ENCODE results near the gene FAM221B. TPM values are rescaled to one million over a fixed set of nuclear protein-coding genes. Genes with fewer than 3 reads are reported as not detected.

Gene FAM221B
- total and polyA plus RNA-seq, 2 experiments from 2014 or later: 0.47 TPM; not detected in 1

DNA sequence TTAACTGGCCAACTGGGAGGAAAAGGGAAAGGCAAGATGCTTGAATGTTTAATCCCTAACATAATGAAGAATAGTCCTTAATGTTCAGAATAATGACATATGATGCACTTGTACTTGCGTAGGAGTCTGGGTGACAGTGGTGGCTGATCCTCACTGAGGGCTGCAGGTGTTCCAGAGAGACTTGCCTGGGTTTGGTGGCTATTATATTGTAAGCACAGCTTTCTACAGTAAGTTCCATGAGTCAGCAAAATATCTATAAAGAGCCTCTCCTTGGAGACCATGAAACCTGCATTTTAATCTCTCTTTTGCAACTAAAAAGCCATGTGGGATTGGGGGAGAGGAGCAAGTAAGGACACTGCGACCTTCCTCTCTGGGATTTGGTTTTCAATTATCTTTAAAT lies 39.0 kb downstream of the FAM221B start (continued):
- TF ChIP-seq ZNF331 (CRISPR knock-in tag; IDR thresholded peaks at IDR 0.05; ENCODE audit: low read depth) (no peak), POLR2AphosphoS5 (IDR thresholded peaks at IDR 0.05; ENCODE audit: low read depth) (no peak)
- TF ChIP-seq, protein P1, sequence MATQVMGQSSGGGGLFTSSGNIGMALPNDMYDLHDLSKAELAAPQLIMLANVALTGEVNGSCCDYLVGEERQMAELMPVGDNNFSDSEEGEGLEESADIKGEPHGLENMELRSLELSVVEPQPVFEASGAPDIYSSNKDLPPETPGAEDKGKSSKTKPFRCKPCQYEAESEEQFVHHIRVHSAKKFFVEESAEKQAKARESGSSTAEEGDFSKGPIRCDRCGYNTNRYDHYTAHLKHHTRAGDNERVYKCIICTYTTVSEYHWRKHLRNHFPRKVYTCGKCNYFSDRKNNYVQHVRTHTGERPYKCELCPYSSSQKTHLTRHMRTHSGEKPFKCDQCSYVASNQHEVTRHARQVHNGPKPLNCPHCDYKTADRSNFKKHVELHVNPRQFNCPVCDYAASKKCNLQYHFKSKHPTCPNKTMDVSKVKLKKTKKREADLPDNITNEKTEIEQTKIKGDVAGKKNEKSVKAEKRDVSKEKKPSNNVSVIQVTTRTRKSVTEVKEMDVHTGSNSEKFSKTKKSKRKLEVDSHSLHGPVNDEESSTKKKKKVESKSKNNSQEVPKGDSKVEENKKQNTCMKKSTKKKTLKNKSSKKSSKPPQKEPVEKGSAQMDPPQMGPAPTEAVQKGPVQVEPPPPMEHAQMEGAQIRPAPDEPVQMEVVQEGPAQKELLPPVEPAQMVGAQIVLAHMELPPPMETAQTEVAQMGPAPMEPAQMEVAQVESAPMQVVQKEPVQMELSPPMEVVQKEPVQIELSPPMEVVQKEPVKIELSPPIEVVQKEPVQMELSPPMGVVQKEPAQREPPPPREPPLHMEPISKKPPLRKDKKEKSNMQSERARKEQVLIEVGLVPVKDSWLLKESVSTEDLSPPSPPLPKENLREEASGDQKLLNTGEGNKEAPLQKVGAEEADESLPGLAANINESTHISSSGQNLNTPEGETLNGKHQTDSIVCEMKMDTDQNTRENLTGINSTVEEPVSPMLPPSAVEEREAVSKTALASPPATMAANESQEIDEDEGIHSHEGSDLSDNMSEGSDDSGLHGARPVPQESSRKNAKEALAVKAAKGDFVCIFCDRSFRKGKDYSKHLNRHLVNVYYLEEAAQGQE (IDR thresholded peaks at IDR 0.05; ENCODE audit: unreplicated experiment): no peak
- TF ChIP-seq, protein P2, sequence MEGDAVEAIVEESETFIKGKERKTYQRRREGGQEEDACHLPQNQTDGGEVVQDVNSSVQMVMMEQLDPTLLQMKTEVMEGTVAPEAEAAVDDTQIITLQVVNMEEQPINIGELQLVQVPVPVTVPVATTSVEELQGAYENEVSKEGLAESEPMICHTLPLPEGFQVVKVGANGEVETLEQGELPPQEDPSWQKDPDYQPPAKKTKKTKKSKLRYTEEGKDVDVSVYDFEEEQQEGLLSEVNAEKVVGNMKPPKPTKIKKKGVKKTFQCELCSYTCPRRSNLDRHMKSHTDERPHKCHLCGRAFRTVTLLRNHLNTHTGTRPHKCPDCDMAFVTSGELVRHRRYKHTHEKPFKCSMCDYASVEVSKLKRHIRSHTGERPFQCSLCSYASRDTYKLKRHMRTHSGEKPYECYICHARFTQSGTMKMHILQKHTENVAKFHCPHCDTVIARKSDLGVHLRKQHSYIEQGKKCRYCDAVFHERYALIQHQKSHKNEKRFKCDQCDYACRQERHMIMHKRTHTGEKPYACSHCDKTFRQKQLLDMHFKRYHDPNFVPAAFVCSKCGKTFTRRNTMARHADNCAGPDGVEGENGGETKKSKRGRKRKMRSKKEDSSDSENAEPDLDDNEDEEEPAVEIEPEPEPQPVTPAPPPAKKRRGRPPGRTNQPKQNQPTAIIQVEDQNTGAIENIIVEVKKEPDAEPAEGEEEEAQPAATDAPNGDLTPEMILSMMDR (conservative IDR thresholded peaks at IDR 0.05; ENCODE audit: low read depth in 2 of 2): no peak

DNA sequence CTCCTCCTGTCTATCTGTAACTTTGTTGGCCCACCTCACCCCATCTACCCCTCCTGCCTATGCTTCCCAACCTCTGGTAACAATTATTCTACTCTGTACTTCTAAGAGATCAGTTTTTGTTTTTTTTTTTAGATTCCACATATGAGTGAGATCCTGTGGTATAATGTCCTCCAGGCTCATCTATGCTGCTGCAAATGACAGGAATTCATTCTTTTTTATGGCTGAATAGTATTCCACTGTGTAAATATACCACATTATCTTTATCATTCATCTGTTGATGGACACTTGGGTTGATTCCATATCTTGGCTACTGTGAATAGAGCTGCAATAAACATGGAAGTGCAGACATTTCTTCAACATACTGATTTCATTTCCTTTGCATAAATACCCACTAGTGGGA lies 45.1 kb downstream of the FAM221B start:
- Histone ChIP-seq H3K9me2 (ENCODE audit: insufficient read depth) (no peaks in the 10 kb centered on the region), H4K20me1 (replicated peaks; ENCODE audit: insufficient read depth) (0 out of 2 replicates have a peak, but pooled peaks cover 3% of the 10 kb centered on the region), H3K4me2 (no peak overlapping the region), H3K27me3 (ENCODE audit: insufficient read depth) (no peaks in the 10 kb centered on the region), H3K79me2 (replicated peaks; ENCODE audit: insufficient read depth) (no peaks in the 10 kb centered on the region), H3K27ac (ENCODE audit: low read depth) (no peak overlapping the region), H2AFZ (no peak overlapping the region), H3K36me3 (ENCODE audit: insufficient read depth) (0 out of 2 replicates have a peak, but pooled peaks cover 3% of the 10 kb centered on the region), H3K4me3 (no peak overlapping the region), H3K4me1 (ENCODE audit: insufficient read depth) (no peaks in the 10 kb centered on the region), H3F3A (replicated peaks; ENCODE audit: low read depth) (no peaks in the 10 kb centered on the region)
- DNase-seq (ENCODE audit: low spot score) (no peak), ATAC-seq (no peak)
- Mint-ChIP-seq H3K27me3 (ENCODE audit: insufficient read depth, low read depth, poor library complexity) (no peaks in the 10 kb centered on the region), H3K4me3 (no peak overlapping the region), H3K27ac (no peak overlapping the region), H3K4me1 (no peaks in the 10 kb centered on the region), H3K9me3 (no peaks in the 10 kb centered on the region; the same call in 2 of the 3 replicates), H3K36me3 (ENCODE audit: low read depth) (peaks cover 26% of the 10 kb centered on the region)
- no peak for TF ChIP-seq EZH2 (IDR thresholded peaks at IDR 0.05; ENCODE audit: low read depth, unreplicated experiment)
- no peak for TF ChIP-seq CREB1 (CRISPR knock-in tag; IDR thresholded peaks at IDR 0.05; ENCODE audit: low read depth)
- TF ChIP-seq STAT1 (IDR thresholded peaks at IDR 0.05; ENCODE audit: unreplicated experiment): no peak
- TF ChIP-seq, protein P1 (IDR thresholded peaks at IDR 0.05; ENCODE audit: unreplicated experiment): no peak
- TF ChIP-seq NANOG (IDR thresholded peaks at IDR 0.05; ENCODE audit: borderline replicate concordance): no peak
- no peak for TF ChIP-seq EZH2phosphoT487 (IDR thresholded peaks at IDR 0.05; ENCODE audit: unreplicated experiment)
- TF ChIP-seq JUNB (IDR thresholded peaks at IDR 0.05; ENCODE audit: unreplicated experiment): no peak
- no peak for TF ChIP-seq ZNF114 (CRISPR knock-in tag; IDR thresholded peaks at IDR 0.05)
- no peak for TF ChIP-seq ZNF331 (CRISPR knock-in tag; IDR thresholded peaks at IDR 0.05; ENCODE audit: low read depth)
- TF ChIP-seq, protein P2 (conservative IDR thresholded peaks at IDR 0.05; ENCODE audit: low read depth in 2 of 2): no peak
- no peak for TF ChIP-seq POLR2AphosphoS5 (IDR thresholded peaks at IDR 0.05; ENCODE audit: low read depth)

All from GM23338 (cell line).